Activated B cell treated with CpG ODN at 0.5 μM for 24 hours (primary cell): ENCODE results near the gene DBX2. TPM values are rescaled to one million over a fixed set of nuclear protein-coding genes. Genes with fewer than 3 reads are reported as not detected.
"Not testable (repeated sequence)": the region's sequence is repeated elsewhere in the genome, so short reads cannot be mapped to it uniquely, and the experiment has no call there.

Experiments
- ATAC-seq: fragments of 200-7000 bp; cut with Tn5 transposase; one replicate; pipeline ENCODE4 v1.10.0; 2021; ENCODE audit warnings: low read depth, mild to moderate bottlenecking, moderate library complexity
- CTCF ChIA-PET: fragments of 350-600 bp; sonication (Branson Sonifier 250); formaldehyde crosslinking; loops from one replicate; lab custom pipeline; 2021; ENCODE audit warnings: antibody characterized with exemption; lab: Charles Lee
- POLR2A ChIA-PET: fragments of 350-600 bp; sonication (Branson Sonifier 250); formaldehyde crosslinking; loops from one replicate; lab custom pipeline; 2021; ENCODE audit warnings: antibody characterized with exemption; lab: Charles Lee
- DNase-seq: peaks from one replicate; pipeline ENCODE4 v3.0.0; 2022
- H3K27ac Mint-ChIP-seq: one replicate; pipeline ENCODE4 v1.8.0; 2020; ENCODE audit warnings: mixed read lengths
- H3K27me3 Mint-ChIP-seq: one replicate; pipeline ENCODE4 v1.8.0; 2021; ENCODE audit warnings: mixed read lengths
- H3K36me3 Mint-ChIP-seq: one replicate; pipeline ENCODE4 v1.8.0; 2021; ENCODE audit warnings: low read depth, mixed read lengths
- H3K4me1 Mint-ChIP-seq: one replicate; pipeline ENCODE4 v1.8.0; 2021; ENCODE audit warnings: mixed read lengths
- H3K4me3 Mint-ChIP-seq: one replicate; pipeline ENCODE4 v1.8.0; 2020; ENCODE audit warnings: mild to moderate bottlenecking, mixed read lengths
- H3K9me3 Mint-ChIP-seq: one replicate; pipeline ENCODE4 v1.8.0; 2020; ENCODE audit warnings: mixed read lengths
- intact Hi-C: fragments of 100-400 bp; cut with micrococcal nuclease; formaldehyde crosslinking; loops from one replicate; pipeline ENCODE4 v1.15.1; 2024
- total RNA-seq: library from RNA; stranded (reverse); gene quantifications from 2 replicates; pipeline ENCODE4 v1.2.3, GENCODE V29; 2022
- TF ChIP-seq, protein P1 (sequence below): fragments of 200-600 bp; IDR thresholded peaks from one replicate; pipeline ENCODE4 v1.8.0; 2022; ENCODE audit warnings: antibody characterized with exemption, mild to moderate bottlenecking

Gene DBX2
- total RNA-seq, 1 donor from 2014 or later: not detected

DNA sequence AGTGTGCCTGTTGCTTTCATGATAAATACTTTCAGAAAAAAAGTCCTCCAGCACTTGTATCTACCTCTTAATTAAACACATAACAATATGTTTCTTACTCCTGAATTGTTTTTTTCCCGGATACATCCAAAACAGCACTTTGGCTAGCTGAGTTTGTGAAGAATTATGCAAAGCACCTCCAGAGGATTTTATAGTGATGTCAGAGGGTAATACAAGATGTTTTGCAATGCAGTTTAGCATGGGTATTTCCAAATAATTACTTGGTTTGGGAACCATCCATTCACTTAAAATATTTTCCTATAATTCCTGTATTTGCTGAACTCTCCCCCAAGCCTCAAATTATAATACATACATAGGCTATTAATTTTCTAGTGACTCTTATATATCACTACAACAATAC, 37.7 kb upstream of the DBX2 start:
- ATAC-seq (no peak), DNase-seq (no peak)
- Mint-ChIP-seq H3K4me1 (no peaks in the 10 kb centered on the region), H3K9me3 (peaks cover 4% of the 10 kb centered on the region), H3K27me3 (peaks cover 9% of the 10 kb centered on the region), H3K27ac (no peak overlapping the region), H3K36me3 (no peaks in the 10 kb centered on the region), H3K4me3 (no peak overlapping the region)
- CTCF ChIA-PET: no interaction called here
- intact Hi-C loops: no loop called here
- TF ChIP-seq, protein P1, sequence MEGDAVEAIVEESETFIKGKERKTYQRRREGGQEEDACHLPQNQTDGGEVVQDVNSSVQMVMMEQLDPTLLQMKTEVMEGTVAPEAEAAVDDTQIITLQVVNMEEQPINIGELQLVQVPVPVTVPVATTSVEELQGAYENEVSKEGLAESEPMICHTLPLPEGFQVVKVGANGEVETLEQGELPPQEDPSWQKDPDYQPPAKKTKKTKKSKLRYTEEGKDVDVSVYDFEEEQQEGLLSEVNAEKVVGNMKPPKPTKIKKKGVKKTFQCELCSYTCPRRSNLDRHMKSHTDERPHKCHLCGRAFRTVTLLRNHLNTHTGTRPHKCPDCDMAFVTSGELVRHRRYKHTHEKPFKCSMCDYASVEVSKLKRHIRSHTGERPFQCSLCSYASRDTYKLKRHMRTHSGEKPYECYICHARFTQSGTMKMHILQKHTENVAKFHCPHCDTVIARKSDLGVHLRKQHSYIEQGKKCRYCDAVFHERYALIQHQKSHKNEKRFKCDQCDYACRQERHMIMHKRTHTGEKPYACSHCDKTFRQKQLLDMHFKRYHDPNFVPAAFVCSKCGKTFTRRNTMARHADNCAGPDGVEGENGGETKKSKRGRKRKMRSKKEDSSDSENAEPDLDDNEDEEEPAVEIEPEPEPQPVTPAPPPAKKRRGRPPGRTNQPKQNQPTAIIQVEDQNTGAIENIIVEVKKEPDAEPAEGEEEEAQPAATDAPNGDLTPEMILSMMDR: no peak
- POLR2A ChIA-PET: no interaction called here

GRCh38 chr12:45084248-45084647, 33.3 kb upstream of the DBX2 start:
- CTCF ChIA-PET, H3K27me3 Mint-ChIP-seq, H3K4me3 Mint-ChIP-seq, intact Hi-C loops, H3K36me3 Mint-ChIP-seq, H3K27ac Mint-ChIP-seq, POLR2A ChIA-PET, ATAC-seq, H3K4me1 Mint-ChIP-seq, H3K9me3 Mint-ChIP-seq, DNase-seq: not testable (repeated sequence)

- H3K4me3 Mint-ChIP-seq: no peak overlapping the region
- no peaks in the 10 kb centered on the region for H3K9me3 Mint-ChIP-seq
- ATAC-seq: no peak
- no peaks in the 10 kb centered on the region for H3K27me3 Mint-ChIP-seq
- H3K36me3 Mint-ChIP-seq: no peaks in the 10 kb centered on the region
- POLR2A ChIA-PET: no interaction called here
- no peak overlapping the region for H3K27ac Mint-ChIP-seq
- intact Hi-C loops: no loop called here
- DNase-seq: no peak
- TF ChIP-seq, protein P1: no peak
- H3K4me1 Mint-ChIP-seq: no peaks in the 10 kb centered on the region
- CTCF ChIA-PET: no interaction called here
Measured at GRCh38 chr12:45077251-45077650, 26.4 kb upstream of the DBX2 start.

- intact Hi-C loops: no loop called here
- Mint-ChIP-seq H3K9me3 (no peaks in the 10 kb centered on the region), H3K36me3 (no peaks in the 10 kb centered on the region), H3K27me3 (no peaks in the 10 kb centered on the region), H3K4me1 (no peaks in the 10 kb centered on the region), H3K4me3 (no peak overlapping the region), H3K27ac (no peak overlapping the region)
- POLR2A ChIA-PET: no interaction called here
- DNase-seq (no peak), ATAC-seq (no peak)
- CTCF ChIA-PET: no interaction called here
- TF ChIP-seq, protein P1: no peak
Measured at GRCh38 chr12:45076417-45077026, 25.6 kb upstream of the DBX2 start.

DNA sequence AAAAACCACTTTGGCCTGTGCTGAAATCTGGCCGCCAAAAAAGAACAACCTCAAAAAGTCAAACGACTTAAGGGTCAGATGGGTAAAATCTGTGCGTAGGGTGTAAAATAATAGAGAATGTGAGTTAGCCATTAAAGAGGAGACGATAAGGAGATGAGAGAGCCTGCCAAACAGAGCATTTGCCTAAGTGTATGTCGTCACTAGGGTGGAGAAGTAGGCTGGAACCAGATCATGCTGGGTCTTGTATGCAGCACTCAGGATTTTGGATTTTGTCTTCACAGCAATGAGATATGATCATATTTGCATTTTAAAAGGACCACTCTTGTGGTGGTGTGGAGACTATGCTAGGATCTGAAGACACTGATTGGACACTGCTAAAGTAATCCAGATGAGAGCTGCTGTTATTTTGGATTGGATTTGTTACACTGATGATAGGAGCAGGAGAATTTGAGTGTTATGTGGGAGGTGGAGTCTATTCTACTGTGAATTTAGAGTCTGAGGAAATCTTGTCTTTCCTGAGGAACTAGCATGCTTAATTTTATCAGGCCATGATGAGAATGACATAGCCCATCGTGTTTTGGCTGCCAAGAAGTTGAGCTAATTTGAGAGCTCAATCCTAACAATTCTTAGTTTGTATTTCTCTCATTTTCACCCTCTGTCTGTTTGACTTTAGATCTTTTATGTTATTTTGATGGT, 24.8 kb upstream of the DBX2 start:
- Mint-ChIP-seq H3K4me1 (no peaks in the 10 kb centered on the region), H3K27ac (no peak overlapping the region), H3K9me3 (no peaks in the 10 kb centered on the region), H3K36me3 (no peaks in the 10 kb centered on the region), H3K4me3 (no peak overlapping the region), H3K27me3 (no peaks in the 10 kb centered on the region)
- no peak for ATAC-seq
- TF ChIP-seq, protein P1: no peak
- no peak for DNase-seq
- CTCF ChIA-PET: no interaction called here
- intact Hi-C loops: no loop called here
- POLR2A ChIA-PET: no interaction called here
